GM21381 (cell line): ENCODE data around the gene MLXIP.
"Not testable (repeated sequence)": the region's sequence is repeated elsewhere in the genome, so short reads cannot be mapped to it uniquely, and the experiment has no call there.

Experiments used
- ATAC-seq: cut with Tn5 transposase; IDR thresholded peaks from one replicate; pipeline ENCODE4 v1.9.1; 2021; ENCODE audit warnings: mild to moderate bottlenecking, moderate library complexity; ENCODE audit not compliant: unreplicated experiment

Gene MLXIP

DNA sequence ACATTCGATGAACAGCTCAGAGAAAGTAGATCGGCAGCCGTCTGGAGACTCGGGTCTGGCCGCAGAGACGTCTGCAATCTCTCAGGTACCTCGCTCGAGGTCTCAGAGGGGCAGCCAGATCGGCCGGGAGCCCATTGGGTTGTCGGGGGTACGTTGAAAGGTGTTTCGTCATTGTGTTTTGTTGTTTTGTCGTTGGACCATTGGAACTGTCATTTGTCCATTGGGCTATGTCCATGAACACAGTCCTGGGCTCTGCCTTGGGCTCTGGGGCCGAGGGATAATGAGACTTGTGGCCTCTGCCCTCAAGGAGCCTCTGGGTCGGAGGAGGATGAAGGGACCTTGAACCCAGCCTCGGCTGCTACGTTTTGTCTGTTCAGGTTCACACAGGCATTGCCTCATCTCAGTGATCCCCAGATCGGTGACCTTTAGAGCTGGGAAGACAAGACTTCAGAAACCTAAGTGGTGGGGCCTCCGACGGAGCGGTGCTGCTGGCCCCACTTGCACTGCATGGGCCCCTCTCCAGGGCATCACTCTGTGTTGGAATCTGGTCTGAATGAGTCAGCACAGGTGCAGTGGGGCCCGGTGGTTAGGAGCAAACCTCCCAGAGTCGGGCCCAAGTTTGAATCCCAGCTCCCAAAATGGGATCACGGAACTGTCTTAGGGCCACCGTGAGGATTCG lies 23.6 kb upstream of the MLXIP start:
- ATAC-seq = no peak

- not testable (repeated sequence) for ATAC-seq
These were observed 22.1 kb upstream of the MLXIP start for GRCh38 chr12:122056406-122056805.

DNA sequence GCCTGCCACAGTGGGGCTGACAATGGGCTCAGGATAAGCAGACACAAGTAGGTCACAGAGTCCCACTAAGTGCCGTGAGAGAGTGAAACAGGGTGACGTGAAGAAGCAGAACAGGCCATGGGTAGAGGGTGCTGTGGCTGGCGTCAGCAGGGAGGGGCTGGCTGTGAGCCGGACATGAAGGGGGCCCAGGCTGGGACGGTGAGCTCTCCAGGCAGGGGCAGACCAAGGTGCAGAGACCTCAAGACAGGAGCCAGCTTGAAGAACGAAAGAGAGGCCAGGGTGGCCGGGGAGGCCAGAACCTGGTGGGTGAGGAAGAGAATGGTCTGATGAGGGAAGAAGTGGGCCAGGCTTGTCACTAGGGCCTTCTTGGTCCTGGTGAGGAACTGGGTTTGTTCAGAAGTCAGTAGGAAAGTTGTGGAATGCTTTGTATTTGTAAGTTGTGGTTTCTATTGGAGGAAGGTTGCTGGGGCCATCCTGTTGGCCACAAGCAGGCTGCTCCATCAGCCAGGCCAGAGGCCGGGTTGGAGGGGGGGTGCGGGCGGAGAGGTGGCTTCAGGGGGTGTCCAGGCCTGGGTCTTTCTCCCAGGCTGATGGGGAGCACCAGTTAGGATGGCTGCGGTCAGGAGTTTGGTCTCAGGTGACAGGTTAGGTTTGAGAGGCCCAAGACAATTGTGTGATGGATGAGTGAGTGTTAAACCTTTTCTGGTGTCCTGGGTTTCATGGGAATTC lies 21.4 kb upstream of the MLXIP start:
- ATAC-seq = no peak

- no peak for ATAC-seq
These were observed 20.8 kb upstream of the MLXIP start for GRCh38 chr12:122057769-122058168.

- ATAC-seq = no peak
These were observed 19.9 kb upstream of the MLXIP start for GRCh38 chr12:122058549-122059149.

- no peak for ATAC-seq
These were observed 19.2 kb upstream of the MLXIP start for GRCh38 chr12:122059203-122059960.

GRCh38 chr12:122060081-122060501 lies 18.5 kb upstream of the MLXIP start:
- ATAC-seq = no peak

DNA sequence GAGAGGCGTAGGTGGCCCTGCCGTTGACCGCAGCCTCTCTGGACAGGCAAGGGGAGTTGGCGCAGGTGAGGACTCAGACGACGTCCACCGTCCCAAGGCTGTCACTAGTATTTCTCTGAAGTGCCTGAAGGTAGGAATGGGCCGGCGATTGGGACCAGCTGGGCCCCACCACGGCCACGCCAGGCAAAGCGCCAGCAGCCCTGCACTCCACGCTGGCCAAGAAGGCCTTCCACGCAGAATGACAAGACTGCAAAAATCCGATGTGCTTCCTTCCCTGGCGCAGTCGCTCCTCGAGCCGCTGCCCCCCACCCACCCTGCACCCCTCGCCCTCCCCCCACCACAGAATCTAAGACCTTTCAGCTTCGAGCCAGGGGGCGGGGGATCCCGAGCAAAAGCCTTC lies 17.3 kb upstream of the MLXIP start:
- ATAC-seq = no peak

- ATAC-seq = no peak
These were observed 15.5 kb upstream of the MLXIP start for GRCh38 chr12:122062832-122063693.

GRCh38 chr12:122063694-122064024 lies 14.9 kb upstream of the MLXIP start:
- ATAC-seq = no peak

DNA sequence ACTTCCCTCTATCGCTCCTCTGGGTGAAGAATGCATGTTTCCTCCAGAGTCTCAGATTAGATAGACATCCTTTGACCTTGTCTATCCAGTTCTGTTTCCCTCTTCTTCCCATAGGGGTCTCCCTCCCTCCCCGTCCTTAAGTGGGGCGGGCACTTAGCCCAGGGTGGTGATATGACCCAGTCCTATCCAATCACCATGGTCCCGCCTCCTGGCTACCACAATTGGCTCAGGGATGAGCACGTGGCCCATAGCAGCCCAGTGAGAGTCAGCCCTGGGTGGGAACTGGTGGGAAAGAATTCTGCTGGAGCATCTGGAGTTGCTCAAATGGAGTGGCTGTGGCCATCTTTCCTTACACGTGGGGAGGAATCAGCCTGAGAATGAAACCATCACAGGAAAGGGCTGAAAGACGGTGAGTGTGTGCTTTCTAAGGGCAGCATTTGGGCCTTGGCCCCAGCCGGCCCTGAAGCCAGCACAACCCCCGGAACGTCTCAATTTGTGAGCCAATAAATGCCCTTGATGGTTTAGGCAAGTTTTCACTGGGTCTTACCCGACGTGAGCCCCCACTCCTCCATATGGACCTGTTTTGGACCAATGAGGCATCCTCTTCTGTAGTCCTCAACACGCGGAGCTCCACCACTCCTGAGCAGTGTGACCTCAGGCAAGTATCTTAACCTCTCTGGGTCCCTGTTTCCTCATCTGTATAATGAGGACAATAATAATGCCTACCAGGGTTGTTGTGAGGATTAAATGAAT lies 14.4 kb upstream of the MLXIP start:
- no peak for ATAC-seq

DNA sequence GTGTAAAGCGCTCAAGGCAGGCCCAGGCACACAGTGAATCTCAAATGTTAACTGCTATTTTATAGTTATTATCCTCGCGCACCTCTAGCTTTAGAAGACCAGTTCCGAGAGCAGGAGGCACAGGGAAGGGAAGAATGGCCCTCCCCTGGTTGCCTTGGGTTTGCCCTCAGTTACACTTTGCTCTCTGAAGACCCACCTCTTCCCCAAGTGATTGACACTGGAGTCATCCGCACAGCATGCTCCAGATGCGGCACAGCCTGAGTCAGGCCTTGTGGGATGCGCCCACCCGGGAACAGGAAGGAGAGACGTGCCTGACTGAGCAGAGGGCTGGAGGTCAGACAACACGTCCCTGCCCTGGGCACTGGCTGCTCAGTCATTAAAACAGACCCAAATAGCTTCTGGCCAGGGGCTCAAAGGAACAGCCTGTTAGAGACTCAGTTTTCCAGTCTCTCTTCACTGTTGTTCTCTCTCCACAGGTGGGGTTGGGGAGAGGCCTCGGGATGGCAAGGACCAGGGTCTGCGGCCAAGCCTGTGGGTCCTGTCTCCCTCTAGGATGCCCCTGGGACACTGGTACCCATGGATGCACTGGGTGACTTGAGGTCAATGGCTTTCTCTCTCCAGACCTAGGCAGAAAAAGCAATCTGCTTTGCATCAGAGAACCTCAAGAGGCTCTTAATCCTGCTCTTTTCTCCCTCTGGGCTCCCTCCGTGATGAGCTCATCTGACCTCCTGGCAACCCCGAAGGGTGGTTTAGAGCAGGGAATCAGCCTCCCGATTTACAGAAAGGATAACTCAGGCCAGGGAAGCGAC lies 13.6 kb upstream of the MLXIP start:
- no peak for ATAC-seq

GRCh38 chr12:122067548-122067947 lies 11.0 kb upstream of the MLXIP start:
- ATAC-seq = no peak

GRCh38 chr12:122067966-122068365 lies 10.6 kb upstream of the MLXIP start:
- peak; percentile 89 for ATAC-seq

GRCh38 chr12:122072031-122072970 lies 6.3 kb upstream of the MLXIP start:
- ATAC-seq = no peak

DNA sequence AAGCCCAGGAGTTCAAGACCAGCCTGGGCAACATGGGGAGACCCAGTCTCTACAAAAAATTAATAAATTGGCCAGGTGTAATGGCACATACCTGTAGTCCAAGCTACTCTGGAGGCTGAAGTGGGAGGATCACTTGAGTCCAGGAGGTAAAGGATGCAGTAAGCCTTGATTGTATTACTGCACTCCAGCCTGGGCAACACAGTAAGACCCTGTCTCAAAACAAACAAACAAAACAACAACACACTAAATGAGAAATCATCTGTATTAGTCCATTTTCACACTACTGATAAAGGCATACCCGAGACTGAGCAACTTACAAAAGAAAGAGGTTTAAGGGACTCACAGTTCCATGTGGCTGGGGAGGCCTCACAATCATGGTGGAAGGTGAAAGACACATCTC lies 4.7 kb upstream of the MLXIP start:
- no peak for ATAC-seq

GRCh38 chr12:122076743-122077495 lies 1.6 kb upstream of the MLXIP start:
- no peak for ATAC-seq
